COLO668 (cell line): ENCODE results near the gene ADAMTS20.
"Not testable (repeated sequence)": the region's sequence is repeated elsewhere in the genome, so short reads cannot be mapped to it uniquely, and the experiment has no call there.

Source experiments
- DNase-seq: peaks from one replicate; lab custom pipeline; 2025; ENCODE audit not compliant: unreplicated experiment; lab: John Stamatoyannopoulos, UW

The ADAMTS20 gene

DNA sequence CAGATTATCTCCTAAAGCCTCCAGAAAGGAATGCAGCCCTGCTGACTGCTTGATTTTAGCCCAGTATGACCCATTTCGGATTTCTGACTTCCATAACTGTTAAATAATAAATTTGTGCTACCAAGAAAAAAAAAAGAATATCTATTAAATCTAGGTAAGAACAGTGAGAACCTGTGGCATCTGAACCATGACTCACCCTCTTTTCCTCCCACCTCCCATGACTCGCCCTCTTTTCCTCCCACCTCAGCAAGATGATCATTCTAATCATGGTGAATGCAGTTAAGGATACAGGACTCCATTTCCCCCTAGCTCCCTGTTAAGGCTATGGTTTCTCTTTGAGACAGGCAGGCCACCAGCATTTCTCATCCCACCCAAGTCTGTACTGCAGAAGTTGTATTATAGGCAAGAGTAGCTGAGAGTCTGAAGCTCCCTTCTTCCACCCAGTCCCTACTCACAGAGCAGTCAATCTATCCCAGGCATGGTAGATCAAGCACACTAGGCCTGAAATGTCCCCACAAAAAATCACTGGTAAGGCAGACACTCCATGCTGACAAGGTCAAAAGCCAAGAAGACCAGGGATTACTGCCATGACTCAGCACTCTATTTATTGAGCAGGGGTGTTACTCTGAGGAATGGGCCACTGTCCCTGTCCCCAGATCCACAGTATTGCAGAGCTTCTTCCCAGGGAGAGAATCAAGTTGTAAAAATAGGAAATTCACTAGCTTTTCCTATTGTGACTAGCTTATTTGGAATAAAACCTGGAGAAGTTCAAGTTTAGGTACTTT, 188.9 kb downstream of the ADAMTS20 start:
- no peak for DNase-seq

DNA sequence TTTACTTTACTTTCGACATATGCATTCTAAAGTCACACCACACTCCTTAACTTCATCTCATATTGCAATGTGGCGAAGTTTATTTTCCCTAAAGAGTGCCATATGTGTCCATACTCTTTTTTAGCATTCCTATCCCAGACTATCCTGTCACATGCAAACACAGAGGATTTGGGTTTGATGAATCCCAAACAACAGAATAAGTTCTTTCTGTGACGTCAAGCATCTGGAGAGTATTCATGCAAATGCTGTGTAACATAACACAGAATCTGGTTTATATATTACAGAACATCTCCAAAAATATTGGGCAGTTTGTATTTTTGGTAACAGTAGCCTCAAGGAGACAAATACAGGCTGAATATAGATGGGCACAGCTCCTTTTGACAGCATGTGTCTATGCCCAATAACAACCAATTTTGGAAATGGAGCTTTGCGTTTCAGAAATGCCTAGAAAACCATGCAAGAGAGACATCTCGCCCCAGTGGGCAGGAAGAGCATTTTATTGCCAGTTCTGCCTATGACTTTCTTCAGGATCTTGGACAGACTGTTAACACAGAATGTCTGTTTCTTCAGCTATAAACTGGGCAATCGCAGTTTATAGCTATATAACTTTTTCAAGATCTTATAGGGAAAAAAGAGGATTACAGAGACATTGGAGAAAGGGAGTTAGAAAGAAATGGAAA, 190.8 kb downstream of the ADAMTS20 start:
- DNase-seq: no peak

DNA sequence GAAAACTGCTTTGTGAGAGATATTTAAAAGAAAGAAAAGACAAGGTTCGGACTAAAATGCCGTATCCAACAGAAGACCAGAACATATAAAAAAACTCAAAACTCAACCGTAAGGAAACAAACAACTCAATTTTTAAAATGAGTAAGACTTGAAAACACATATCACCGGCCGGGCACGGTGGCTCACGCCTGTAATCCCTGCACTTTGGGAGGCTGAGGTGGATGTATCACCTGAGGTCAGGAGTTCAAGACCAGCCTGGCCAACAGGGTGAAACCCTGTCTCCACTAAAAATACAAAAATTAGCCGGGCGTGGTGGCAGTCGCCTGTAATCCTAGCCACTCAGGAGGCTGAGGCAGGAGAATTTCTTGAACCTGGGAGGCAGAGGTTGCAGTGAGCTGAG, 192.0 kb downstream of the ADAMTS20 start:
- not testable (repeated sequence) for DNase-seq

GRCh38 chr12:43357141-43357540, 194.9 kb downstream of the ADAMTS20 start:
- DNase-seq: no peak

GRCh38 chr12:43352001-43352400, 200.0 kb downstream of the ADAMTS20 start:
- DNase-seq: no peak

DNA sequence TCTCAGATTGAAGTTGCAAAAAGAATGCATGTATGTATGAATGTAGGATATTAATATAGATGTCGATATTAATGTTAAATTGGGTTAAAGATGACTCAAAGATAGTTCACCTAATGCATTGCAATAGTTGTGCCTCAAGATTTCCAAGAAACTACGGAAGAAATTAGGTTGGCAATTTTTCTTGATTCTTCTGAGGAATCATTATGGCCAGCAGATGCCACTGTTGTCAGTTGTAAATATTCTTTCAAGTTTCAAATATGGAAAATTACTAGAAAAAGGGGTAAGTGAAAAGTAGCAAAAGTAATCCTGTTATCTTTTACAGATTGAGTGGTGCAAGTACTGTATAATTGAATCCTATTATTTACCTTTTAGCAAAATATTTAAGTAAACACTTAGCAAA, 202.1 kb downstream of the ADAMTS20 start:
- DNase-seq: no peak

DNA sequence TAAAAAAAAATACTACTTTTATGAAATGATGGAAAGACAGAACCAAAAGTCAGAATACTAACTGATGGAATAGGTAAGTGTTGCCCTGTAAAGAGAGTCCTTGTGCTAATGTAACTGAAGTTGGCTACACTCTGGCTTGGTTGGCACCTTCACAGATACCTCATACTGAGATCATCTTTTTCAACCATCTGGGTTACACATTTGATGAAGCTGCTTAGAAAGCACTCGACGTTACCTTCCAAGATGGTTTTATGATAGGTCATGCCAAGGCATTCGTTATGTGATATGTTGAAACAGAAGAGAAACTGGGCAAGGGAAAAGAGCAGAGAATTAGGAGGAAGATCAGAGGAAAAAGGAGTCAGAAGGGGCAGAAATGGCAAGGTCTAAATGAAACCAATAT, 203.8 kb downstream of the ADAMTS20 start:
- no peak for DNase-seq

- DNase-seq: no peak
Observed at GRCh38 chr12:43347026-43347425, 205.0 kb downstream of the ADAMTS20 start.

DNA sequence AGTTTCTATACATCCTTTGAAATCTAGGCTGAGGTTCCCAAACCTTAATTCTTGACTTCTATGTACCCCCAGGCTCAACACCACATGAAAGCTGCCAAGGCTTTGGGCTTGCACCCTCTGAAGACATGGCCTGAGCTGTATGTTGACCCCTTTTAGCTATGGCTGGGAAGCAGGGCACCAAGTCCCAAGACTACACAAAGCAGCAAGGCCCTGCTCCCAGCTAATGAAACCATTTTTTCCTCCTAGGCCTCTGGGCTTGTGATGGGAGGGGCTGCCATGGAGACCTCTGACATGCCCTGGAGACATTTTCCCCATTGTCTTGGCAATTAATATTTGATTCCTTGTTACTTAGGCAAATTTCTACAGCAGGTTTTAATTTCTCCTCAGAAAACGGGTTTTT, 207.0 kb downstream of the ADAMTS20 start:
- DNase-seq: no peak

GRCh38 chr12:43341785-43342313, 210.2 kb downstream of the ADAMTS20 start:
- DNase-seq: not testable (repeated sequence)

GRCh38 chr12:43338848-43339526, 213.0 kb downstream of the ADAMTS20 start:
- no peak for DNase-seq

DNA sequence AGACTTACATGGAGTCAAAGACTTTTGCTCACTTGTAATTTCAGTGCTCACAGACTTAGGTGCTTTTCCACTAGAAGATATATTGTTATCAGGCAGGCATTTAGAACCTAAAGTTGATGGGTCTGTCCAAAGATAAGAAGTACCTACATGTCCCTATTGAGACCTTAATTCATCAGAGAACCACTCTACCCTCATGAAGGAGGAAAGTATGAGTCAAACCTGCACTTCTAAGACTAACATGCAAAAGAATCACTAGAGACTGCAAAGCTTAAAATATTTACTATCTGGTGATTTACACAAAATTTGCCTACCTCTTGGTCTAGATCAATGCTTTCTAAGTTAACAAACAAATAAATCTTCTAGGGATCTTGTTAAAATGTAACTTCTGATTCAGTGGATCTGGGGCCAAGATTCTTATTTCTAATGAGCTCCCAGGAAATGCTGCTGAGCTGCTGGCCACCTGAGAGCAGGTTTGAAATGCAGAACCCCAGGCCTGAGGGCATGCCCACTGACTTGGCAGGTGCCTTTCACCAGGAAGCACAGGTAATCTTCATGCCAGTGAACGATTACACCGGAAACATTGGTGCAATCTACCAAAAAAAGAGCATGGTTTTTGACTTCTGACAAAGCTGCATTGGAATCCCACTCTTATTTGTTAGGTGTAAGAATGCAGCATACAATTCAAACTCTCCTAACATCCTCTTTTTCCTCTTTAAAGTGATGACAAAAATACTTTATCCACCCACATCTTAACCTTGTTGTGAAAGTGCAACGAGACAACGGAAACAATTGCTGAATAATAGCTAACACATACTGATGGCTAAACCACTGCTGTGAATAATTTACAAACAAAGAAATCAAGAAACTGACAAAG, 214.2 kb downstream of the ADAMTS20 start:
- DNase-seq: no peak

- no peak for DNase-seq
Observed at GRCh38 chr12:43336962-43337555, 214.9 kb downstream of the ADAMTS20 start.

DNA sequence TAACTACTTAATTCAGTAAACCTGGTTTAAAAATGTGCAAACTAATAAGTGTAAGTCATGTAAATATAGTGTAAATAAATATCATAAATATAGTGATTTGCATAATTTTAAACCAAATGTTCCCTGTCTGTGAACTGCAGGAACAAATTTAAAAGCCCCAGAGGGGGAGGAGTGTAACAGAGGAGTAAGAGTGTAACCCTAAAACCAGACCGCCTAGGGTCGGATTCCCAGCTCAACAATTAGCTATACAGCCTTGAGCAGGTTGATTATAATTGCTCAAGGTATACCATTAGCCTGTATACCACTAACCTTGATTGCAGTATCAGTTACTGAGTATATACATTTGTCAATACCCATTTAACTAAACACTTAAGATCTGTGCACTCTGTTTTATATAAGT, 218.4 kb downstream of the ADAMTS20 start:
- DNase-seq: no peak

DNA sequence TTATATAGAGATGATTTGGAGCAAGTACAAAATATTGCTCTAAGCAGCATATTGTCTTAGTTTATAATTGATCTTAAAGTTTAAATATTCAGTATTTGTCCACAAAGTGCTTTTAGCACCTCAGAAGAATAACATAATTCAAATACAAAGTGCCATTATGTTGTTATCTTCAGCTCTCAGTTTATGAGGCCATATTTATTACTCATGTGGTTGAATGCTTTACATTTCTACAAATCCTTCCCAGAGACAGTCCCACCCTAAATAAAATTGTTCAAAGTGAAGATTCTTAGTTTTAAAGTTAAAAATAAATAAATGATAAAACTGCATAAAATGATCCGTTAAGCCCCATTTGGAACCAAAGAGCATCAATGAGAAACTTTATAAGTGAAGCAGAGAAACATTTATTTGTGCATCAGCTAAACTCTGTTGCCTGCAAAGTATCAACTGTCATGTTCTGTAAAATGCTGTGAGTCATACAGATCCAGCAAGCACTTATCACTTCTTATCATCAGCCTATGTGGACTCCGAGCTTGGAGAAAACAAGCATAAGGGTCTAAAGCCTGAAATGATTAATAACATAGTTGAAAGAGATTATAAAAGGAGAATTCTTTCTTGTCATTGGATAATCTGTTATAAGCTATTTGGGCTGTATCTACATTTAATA, 218.9 kb downstream of the ADAMTS20 start:
- no peak for DNase-seq

- no peak for DNase-seq
Observed at GRCh38 chr12:43331935-43332334, 220.1 kb downstream of the ADAMTS20 start.

- no peak for DNase-seq
Observed at GRCh38 chr12:43329375-43329774, 222.6 kb downstream of the ADAMTS20 start.

GRCh38 chr12:43325786-43326185, 226.2 kb downstream of the ADAMTS20 start:
- no peak for DNase-seq

- DNase-seq: no peak
Observed at GRCh38 chr12:43320281-43320680, 231.7 kb downstream of the ADAMTS20 start.

DNA sequence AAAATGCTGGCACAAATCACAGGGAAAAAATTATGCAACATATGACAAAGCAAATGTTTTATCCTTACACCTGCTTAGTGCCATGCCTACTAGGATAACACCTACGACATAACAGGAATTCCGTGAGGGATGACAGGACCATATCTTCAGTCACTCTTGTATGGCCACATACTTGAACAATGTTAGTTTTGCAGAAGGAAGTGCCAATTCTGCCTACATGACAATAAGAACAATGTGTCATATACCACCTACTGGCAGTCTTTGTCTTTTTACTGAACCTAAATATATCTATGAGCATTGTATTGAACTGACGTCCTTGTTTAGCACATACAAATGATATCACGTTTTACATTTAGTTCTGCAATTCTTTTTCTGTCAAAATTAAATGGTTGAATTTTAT, 234.0 kb downstream of the ADAMTS20 start:
- DNase-seq: no peak
